ENCODE measurements around the gene EXOC2. TPM values are rescaled to one million over a fixed set of nuclear protein-coding genes. Genes with fewer than 3 reads are reported as not detected.
A peak's percentile ranks its signal among the peaks of the same experiment; 100 is the strongest.

The EXOC2 gene, protein sequence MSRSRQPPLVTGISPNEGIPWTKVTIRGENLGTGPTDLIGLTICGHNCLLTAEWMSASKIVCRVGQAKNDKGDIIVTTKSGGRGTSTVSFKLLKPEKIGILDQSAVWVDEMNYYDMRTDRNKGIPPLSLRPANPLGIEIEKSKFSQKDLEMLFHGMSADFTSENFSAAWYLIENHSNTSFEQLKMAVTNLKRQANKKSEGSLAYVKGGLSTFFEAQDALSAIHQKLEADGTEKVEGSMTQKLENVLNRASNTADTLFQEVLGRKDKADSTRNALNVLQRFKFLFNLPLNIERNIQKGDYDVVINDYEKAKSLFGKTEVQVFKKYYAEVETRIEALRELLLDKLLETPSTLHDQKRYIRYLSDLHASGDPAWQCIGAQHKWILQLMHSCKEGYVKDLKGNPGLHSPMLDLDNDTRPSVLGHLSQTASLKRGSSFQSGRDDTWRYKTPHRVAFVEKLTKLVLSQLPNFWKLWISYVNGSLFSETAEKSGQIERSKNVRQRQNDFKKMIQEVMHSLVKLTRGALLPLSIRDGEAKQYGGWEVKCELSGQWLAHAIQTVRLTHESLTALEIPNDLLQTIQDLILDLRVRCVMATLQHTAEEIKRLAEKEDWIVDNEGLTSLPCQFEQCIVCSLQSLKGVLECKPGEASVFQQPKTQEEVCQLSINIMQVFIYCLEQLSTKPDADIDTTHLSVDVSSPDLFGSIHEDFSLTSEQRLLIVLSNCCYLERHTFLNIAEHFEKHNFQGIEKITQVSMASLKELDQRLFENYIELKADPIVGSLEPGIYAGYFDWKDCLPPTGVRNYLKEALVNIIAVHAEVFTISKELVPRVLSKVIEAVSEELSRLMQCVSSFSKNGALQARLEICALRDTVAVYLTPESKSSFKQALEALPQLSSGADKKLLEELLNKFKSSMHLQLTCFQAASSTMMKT
- total RNA-seq (2021; ENCODE audit: unreplicated experiment) (30.5 TPM), Bru-seq, nascent RNA (percentile 80 among the genes with signal in this experiment), BruChase-seq, experiment 1, labeled RNA remaining after a 2-hour chase (percentile 65 among the genes with signal in this experiment), BruChase-seq, experiment 2, labeled RNA remaining after a 6-hour chase (percentile 68 among the genes with signal in this experiment)
- polyA plus RNA-seq (2012; ENCODE audit: insufficient read length) = 19.5 TPM
- long read RNA-seq, full-length matches to known transcripts = 139 of 242 reads
- long read RNA-seq, partial matches to known transcripts = 25 of 242 reads
- long read RNA-seq, other reads (novel, unspliced or antisense) = 78 of 242 reads

DNA sequence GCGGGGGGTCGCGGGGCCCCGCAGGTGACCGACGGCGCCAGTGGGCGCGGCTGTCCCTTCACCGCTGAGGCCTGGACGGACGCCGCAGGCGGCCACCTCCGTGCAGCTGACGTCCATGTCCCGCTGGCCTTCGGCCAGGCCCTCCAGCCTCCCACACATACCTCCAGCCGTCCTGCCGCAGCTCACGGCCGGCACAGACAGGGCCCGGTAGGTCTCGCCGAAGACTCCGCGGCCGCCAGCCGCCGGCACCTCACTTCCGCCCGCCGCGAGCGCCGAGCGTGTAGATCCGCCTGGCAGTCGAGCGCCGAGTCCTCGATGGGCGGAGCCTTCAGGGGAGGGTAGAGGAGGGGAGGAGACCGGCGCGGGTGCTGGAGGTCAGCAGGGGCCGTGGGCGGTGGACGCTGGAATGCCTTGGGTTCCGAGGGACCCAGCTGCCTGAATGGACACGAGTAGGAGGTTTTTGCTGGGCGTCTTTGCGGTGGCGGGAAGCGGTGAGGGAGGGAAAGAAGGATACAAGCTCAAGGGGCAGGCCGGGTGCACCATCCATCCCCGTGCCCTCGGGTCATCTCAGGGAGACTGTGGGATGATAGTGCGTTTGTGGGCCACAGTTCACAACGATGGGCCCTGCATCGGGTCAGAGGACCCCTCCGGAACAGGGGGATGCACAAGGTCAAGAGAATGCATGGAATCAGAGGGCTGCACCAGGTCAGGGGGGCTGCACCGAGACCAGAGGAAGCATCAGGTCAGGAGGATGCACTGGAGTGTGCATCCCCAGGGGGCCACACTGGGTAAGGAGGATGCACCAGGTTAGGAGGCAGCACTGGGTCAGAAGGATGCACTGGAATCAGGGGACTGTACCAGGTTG lies at the start of gene EXOC2:
TSS of gene EXOC2 (minus strand) at position 282 of the 865 bp plus-strand sequence. CDS start 55,321 bp downstream, outside the sequence.
- TF ChIP-seq SIN3A (IDR thresholded peaks at IDR 0.05; ENCODE audit: borderline replicate concordance, insufficient read depth, low read depth, low read length) (peak; percentile 95), POLR2AphosphoS5 (IDR thresholded peaks at IDR 0.05; ENCODE audit: low read depth, low read length) (peak; percentile 73), TCF7L2 (IDR thresholded peaks at IDR 0.05; ENCODE audit: low read depth, low read length) (no peak)
- TF ChIP-seq, protein P1, sequence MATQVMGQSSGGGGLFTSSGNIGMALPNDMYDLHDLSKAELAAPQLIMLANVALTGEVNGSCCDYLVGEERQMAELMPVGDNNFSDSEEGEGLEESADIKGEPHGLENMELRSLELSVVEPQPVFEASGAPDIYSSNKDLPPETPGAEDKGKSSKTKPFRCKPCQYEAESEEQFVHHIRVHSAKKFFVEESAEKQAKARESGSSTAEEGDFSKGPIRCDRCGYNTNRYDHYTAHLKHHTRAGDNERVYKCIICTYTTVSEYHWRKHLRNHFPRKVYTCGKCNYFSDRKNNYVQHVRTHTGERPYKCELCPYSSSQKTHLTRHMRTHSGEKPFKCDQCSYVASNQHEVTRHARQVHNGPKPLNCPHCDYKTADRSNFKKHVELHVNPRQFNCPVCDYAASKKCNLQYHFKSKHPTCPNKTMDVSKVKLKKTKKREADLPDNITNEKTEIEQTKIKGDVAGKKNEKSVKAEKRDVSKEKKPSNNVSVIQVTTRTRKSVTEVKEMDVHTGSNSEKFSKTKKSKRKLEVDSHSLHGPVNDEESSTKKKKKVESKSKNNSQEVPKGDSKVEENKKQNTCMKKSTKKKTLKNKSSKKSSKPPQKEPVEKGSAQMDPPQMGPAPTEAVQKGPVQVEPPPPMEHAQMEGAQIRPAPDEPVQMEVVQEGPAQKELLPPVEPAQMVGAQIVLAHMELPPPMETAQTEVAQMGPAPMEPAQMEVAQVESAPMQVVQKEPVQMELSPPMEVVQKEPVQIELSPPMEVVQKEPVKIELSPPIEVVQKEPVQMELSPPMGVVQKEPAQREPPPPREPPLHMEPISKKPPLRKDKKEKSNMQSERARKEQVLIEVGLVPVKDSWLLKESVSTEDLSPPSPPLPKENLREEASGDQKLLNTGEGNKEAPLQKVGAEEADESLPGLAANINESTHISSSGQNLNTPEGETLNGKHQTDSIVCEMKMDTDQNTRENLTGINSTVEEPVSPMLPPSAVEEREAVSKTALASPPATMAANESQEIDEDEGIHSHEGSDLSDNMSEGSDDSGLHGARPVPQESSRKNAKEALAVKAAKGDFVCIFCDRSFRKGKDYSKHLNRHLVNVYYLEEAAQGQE (IDR thresholded peaks at IDR 0.05; ENCODE audit: insufficient read depth in 1 of 2, low read depth in 2 of 2, low read length in 1 of 2) = peak in 1 of 2 experiments; percentile 67; a peak in 1 of 4 replicates
- TF ChIP-seq, protein P2, sequence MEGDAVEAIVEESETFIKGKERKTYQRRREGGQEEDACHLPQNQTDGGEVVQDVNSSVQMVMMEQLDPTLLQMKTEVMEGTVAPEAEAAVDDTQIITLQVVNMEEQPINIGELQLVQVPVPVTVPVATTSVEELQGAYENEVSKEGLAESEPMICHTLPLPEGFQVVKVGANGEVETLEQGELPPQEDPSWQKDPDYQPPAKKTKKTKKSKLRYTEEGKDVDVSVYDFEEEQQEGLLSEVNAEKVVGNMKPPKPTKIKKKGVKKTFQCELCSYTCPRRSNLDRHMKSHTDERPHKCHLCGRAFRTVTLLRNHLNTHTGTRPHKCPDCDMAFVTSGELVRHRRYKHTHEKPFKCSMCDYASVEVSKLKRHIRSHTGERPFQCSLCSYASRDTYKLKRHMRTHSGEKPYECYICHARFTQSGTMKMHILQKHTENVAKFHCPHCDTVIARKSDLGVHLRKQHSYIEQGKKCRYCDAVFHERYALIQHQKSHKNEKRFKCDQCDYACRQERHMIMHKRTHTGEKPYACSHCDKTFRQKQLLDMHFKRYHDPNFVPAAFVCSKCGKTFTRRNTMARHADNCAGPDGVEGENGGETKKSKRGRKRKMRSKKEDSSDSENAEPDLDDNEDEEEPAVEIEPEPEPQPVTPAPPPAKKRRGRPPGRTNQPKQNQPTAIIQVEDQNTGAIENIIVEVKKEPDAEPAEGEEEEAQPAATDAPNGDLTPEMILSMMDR (IDR thresholded peaks at IDR 0.05) = no peak
- ChIA-PET CTCF (no interaction called here), POLR2A (no interaction called here)
- no peaks in the 10 kb centered on the region for H3K27me3 ChIP-seq (ENCODE audit: control insufficient read depth, insufficient read depth, low read length)
- peaks cover 12% of the 10 kb centered on the region for H3K4me1 ChIP-seq (ENCODE audit: control insufficient read depth, insufficient read depth, low read length)
- in situ Hi-C loops (cut with HindIII; ENCODE audit: low pct_unique_long_range_greater_than_20kb, low sequenced_read_pairs) = no loop called here
- no peaks in the 10 kb centered on the region for H3K9me3 ChIP-seq (ENCODE audit: control insufficient read depth, insufficient read depth, low read depth, low read length)
- no peak for DNase-seq (ENCODE audit: low read depth, low spot score)
- BruUV-seq (replicated peaks) = no TSS peak
- no peaks in the 10 kb centered on the region; the same call in none of the 2 replicates for H3K36me3 ChIP-seq (ENCODE audit: control insufficient read depth, insufficient read depth, low read length)
- intact Hi-C loops (cut with micrococcal nuclease; ENCODE audit: unreplicated experiment) = no loop called here
- peak; percentile 97 for ATAC-seq
- peak within 1 kb of the TSS; percentile 82 for H3K27ac ChIP-seq (ENCODE audit: low read length)
- H3K4me3 ChIP-seq (ENCODE audit: low read depth in 2 of 2, low read length in 2 of 2) = peak within 1 kb of the TSS; percentile 88 to 91

Measured in Panc1 (cell line).